Smooth muscle cell (in vitro differentiated cells): ENCODE data around the gene HLA-E. TPM values are rescaled to one million over a fixed set of nuclear protein-coding genes. Genes with fewer than 3 reads are reported as not detected.

Source experiments
- DNase-seq: peaks from one replicate; lab custom pipeline; 2025; ENCODE audit not compliant: unreplicated experiment; lab: John Stamatoyannopoulos, UW
- H2AFZ ChIP-seq: fragments of 200-600 bp; sonication (generic); 2 replicates; pipeline ENCODE4 v1.6.0; 2016; ENCODE audit warnings: antibody characterized with exemption, low read depth, mild to moderate bottlenecking
- H3F3A ChIP-seq: fragments of 200-600 bp; sonication (generic); 2 replicates; pipeline ENCODE4 v1.6.0; 2017; ENCODE audit warnings: antibody characterized with exemption, low read depth
- H3K27ac ChIP-seq: fragments of 200-600 bp; sonication (generic); 2 replicates; pipeline ENCODE4 v1.5.1; 2016; ENCODE audit warnings: low read depth, mild to moderate bottlenecking
- H3K27me3 ChIP-seq: fragments of 200-600 bp; sonication (generic); 2 replicates; pipeline ENCODE4 v1.6.1; 2016; ENCODE audit warnings: low read depth, mild to moderate bottlenecking
- H3K36me3 ChIP-seq: fragments of 200-600 bp; sonication (generic); 2 replicates; pipeline ENCODE4 v1.5.1; 2016; ENCODE audit warnings: low read depth
- H3K4me1 ChIP-seq: fragments of 200-600 bp; sonication (generic); 2 replicates; pipeline ENCODE4 v1.5.1; 2016; ENCODE audit warnings: low read depth
- H3K4me2 ChIP-seq: fragments of 200-600 bp; sonication (generic); 2 replicates; pipeline ENCODE4 v1.6.0; 2016; ENCODE audit warnings: mild to moderate bottlenecking
- H3K4me3 ChIP-seq: fragments of 200-600 bp; sonication (generic); 2 replicates; pipeline ENCODE4 v1.5.1; 2016; ENCODE audit warnings: mild to moderate bottlenecking
- H3K79me2 ChIP-seq: fragments of 200-600 bp; sonication (generic); 2 replicates; pipeline ENCODE4 v1.6.0; 2016; ENCODE audit warnings: low read depth, mild to moderate bottlenecking
- H3K9ac ChIP-seq: fragments of 200-600 bp; sonication (generic); 2 replicates; pipeline ENCODE4 v1.6.0; 2016; ENCODE audit warnings: low read depth
- H3K9me3 ChIP-seq: fragments of 200-600 bp; sonication (generic); replicated peaks from 2 replicates; pipeline ENCODE4 v1.5.1; 2016; ENCODE audit warnings: low read depth
- H4K20me1 ChIP-seq: fragments of 200-600 bp; sonication (generic); 2 replicates; pipeline ENCODE4 v1.6.0; 2016; ENCODE audit warnings: low read depth
- WGBS: methylation state at CpG from one replicate; pipeline ENCODE4 v1.1.7; 2016; ENCODE audit warnings: low lambda C conversion rate; 5-methylcytosine and 5-hydroxymethylcytosine counted together
- polyA plus RNA-seq: library from polyadenylated mRNA; unstranded; fragments of >200 nt; fragmentation: Nextera tagmentation; extraction: Ambion mirVana; gene quantifications from 2 replicates; pipeline ENCODE4 v1.2.1, GENCODE V29; 2016
- total RNA-seq: library from RNA; depleted of rRNA; stranded (reverse); fragments of >200 nt; gene quantifications from 2 replicates; pipeline ENCODE4 v1.2.3, GENCODE V29; 2014
- TF ChIP-seq, protein P1 (sequence below): fragments of 200-600 bp; sonication (generic); IDR thresholded peaks from 2 replicates; pipeline ENCODE4 v1.5.1; 2017; ENCODE audit warnings: borderline replicate concordance, mild to moderate bottlenecking, antibody characterized with exemption; ENCODE audit not compliant: insufficient read depth, poor library complexity, severe bottlenecking

Gene HLA-E
- total and polyA plus RNA-seq, 2 experiments from 2014 or later, result 104 to 126 TPM

DNA sequence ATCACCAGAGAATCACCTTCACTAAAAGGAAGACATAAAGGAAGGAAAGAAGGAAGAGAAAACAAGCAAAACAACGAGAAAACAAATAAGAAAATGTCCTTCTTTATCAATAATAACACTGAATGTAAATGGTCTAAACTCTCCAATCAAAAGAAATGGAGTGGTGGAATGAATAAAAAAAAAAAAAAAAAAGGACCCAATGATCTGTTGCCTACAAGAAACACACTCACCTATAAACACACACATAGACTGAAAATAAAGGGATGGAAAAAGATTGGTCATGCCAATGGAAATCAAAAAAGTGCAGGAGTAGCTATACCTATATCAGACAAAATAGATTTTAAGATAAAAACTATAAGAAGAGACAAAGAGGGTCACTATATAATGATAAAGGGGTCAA lies 30.2 kb upstream of the HLA-E start:
- H4K20me1 ChIP-seq, result no peaks in the 10 kb centered on the region
- no peak overlapping the region for H3K9ac ChIP-seq
- no peaks in the 10 kb centered on the region for H3F3A ChIP-seq
- no peaks in the 10 kb centered on the region for H3K79me2 ChIP-seq
- TF ChIP-seq, protein P1, sequence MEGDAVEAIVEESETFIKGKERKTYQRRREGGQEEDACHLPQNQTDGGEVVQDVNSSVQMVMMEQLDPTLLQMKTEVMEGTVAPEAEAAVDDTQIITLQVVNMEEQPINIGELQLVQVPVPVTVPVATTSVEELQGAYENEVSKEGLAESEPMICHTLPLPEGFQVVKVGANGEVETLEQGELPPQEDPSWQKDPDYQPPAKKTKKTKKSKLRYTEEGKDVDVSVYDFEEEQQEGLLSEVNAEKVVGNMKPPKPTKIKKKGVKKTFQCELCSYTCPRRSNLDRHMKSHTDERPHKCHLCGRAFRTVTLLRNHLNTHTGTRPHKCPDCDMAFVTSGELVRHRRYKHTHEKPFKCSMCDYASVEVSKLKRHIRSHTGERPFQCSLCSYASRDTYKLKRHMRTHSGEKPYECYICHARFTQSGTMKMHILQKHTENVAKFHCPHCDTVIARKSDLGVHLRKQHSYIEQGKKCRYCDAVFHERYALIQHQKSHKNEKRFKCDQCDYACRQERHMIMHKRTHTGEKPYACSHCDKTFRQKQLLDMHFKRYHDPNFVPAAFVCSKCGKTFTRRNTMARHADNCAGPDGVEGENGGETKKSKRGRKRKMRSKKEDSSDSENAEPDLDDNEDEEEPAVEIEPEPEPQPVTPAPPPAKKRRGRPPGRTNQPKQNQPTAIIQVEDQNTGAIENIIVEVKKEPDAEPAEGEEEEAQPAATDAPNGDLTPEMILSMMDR, result no peak
- no peak overlapping the region for H3K27ac ChIP-seq
- no peak overlapping the region for H3K4me3 ChIP-seq
- H3K9me3 ChIP-seq, result no peaks in the 10 kb centered on the region
- no peaks in the 10 kb centered on the region for H3K36me3 ChIP-seq
- peaks cover 97% of the 10 kb centered on the region for H3K27me3 ChIP-seq
- H2AFZ ChIP-seq, result no peak overlapping the region
- WGBS, result 59% methylated on average over 1 of the region's 1 CpG
- no peak for DNase-seq
- no peak overlapping the region for H3K4me2 ChIP-seq
- no peaks in the 10 kb centered on the region for H3K4me1 ChIP-seq

- TF ChIP-seq, protein P1, result no peak
- Histone ChIP-seq H3K9me3 (no peaks in the 10 kb centered on the region), H4K20me1 (no peaks in the 10 kb centered on the region), H3K9ac (no peak overlapping the region), H3K27ac (no peak overlapping the region), H3K36me3 (no peaks in the 10 kb centered on the region), H3K79me2 (no peaks in the 10 kb centered on the region), H3K4me1 (no peaks in the 10 kb centered on the region), H3F3A (no peaks in the 10 kb centered on the region), H3K4me3 (no peak overlapping the region), H2AFZ (no peak overlapping the region), H3K27me3 (peaks cover 100% of the 10 kb centered on the region), H3K4me2 (no peak overlapping the region)
- DNase-seq, result no peak
- 74% methylated on average over 5 of the region's 5 CpGs for WGBS
Measured at GRCh38 chr6:30461055-30461454, 28.3 kb upstream of the HLA-E start.

DNA sequence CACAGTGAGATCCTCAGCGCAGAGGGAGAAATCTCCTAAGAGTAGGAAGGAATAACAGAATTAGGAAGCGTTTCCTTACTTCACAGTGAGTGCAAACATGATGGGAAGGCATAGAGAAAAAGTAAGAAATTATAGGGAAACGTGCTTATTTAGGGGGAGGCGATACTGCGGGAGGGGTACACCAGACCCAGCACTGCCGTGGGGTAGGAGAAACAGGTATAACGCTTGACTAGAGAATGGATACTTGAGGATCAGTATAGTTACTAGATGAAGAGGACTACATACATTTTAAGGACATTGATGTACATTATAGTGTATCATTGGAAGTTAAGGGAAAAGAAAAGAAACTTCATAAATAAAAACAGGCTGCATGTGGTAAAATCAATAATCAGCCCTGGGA lies 26.8 kb upstream of the HLA-E start:
- Histone ChIP-seq H3K36me3 (no peaks in the 10 kb centered on the region), H3K4me1 (no peaks in the 10 kb centered on the region), H2AFZ (no peak overlapping the region), H3K9me3 (no peaks in the 10 kb centered on the region), H4K20me1 (no peaks in the 10 kb centered on the region), H3F3A (no peaks in the 10 kb centered on the region), H3K9ac (no peak overlapping the region), H3K27me3 (peaks cover 100% of the 10 kb centered on the region), H3K4me3 (no peak overlapping the region), H3K4me2 (no peak overlapping the region), H3K79me2 (no peaks in the 10 kb centered on the region), H3K27ac (no peak overlapping the region)
- TF ChIP-seq, protein P1, result no peak
- no peak for DNase-seq
- WGBS, result 73% methylated on average over 7 of the region's 7 CpGs

GRCh38 chr6:30463242-30463641 lies 26.1 kb upstream of the HLA-E start:
- no peaks in the 10 kb centered on the region for H3K9me3 ChIP-seq
- H3K4me2 ChIP-seq, result no peak overlapping the region
- no peak overlapping the region for H3K9ac ChIP-seq
- H3K27me3 ChIP-seq, result peaks cover 98% of the 10 kb centered on the region
- H3K27ac ChIP-seq, result no peak overlapping the region
- TF ChIP-seq, protein P1, result no peak
- H3K36me3 ChIP-seq, result no peaks in the 10 kb centered on the region
- no peaks in the 10 kb centered on the region for H3K79me2 ChIP-seq
- H4K20me1 ChIP-seq, result no peaks in the 10 kb centered on the region
- no peak overlapping the region for H2AFZ ChIP-seq
- 81% methylated on average over 9 of the region's 9 CpGs for WGBS
- H3K4me3 ChIP-seq, result no peak overlapping the region
- H3K4me1 ChIP-seq, result no peaks in the 10 kb centered on the region
- no peak for DNase-seq
- no peaks in the 10 kb centered on the region for H3F3A ChIP-seq
